Measurements from ENCODE around the gene CHST11.

CHST11 gene

GRCh38 chr12:104415342-104415980 lies 41.3 kb upstream of the CHST11 start:
- no peak overlapping the region for H3K4me2 ChIP-seq
- no peak for TF ChIP-seq Cebpa-rat (IDR thresholded peaks at IDR 0.05)
- H3K9me3 ChIP-seq (replicated peaks in 1 of 11): peaks cover 0 to 8% (median 0%) of the 10 kb centered on the region in 11 experiments; a peak in 2 of 22 replicates
- H3K4me3 ChIP-seq: no peak overlapping the region
- H3K27ac ChIP-seq: no peak overlapping the region
- no peak overlapping the region for H3K9ac ChIP-seq
- H4K20me1 ChIP-seq: no peaks in the 10 kb centered on the region
- no peaks in the 10 kb centered on the region for H3K27me3 ChIP-seq
- H3K36me3 ChIP-seq: no peaks in the 10 kb centered on the region
- H3K4me1 ChIP-seq: no peaks in the 10 kb centered on the region

GRCh38 chr12:104416136-104416535 lies 40.6 kb upstream of the CHST11 start:
- Histone ChIP-seq H3K4me3 (no peak overlapping the region), H3K36me3 (no peaks in the 10 kb centered on the region), H3K9ac (no peak overlapping the region), H4K20me1 (no peaks in the 10 kb centered on the region), H3K4me2 (no peak overlapping the region), H3K27ac (no peak overlapping the region), H3K4me1 (no peaks in the 10 kb centered on the region), H3K9me3 (replicated peaks in 1 of 11) (peaks cover 0 to 8% (median 0%) of the 10 kb centered on the region in 11 experiments; a peak in 2 of 22 replicates), H3K27me3 (no peaks in the 10 kb centered on the region)
- no peak for TF ChIP-seq Cebpa-rat (IDR thresholded peaks at IDR 0.05)

- no peaks in the 10 kb centered on the region for H3K4me1 ChIP-seq
- no peak overlapping the region for H3K9ac ChIP-seq
- H3K27ac ChIP-seq: no peak overlapping the region
- TF ChIP-seq Cebpa-rat (IDR thresholded peaks at IDR 0.05): no peak
- H3K9me3 ChIP-seq (replicated peaks in 1 of 11): peaks cover 0 to 8% (median 0%) of the 10 kb centered on the region in 11 experiments; a peak in 2 of 22 replicates
- no peaks in the 10 kb centered on the region for H4K20me1 ChIP-seq
- no peak overlapping the region for H3K4me2 ChIP-seq
- no peaks in the 10 kb centered on the region for H3K36me3 ChIP-seq
- H3K27me3 ChIP-seq: no peaks in the 10 kb centered on the region
- H3K4me3 ChIP-seq: no peak overlapping the region
Measured at GRCh38 chr12:104416585-104416984, 40.2 kb upstream of the CHST11 start.

DNA sequence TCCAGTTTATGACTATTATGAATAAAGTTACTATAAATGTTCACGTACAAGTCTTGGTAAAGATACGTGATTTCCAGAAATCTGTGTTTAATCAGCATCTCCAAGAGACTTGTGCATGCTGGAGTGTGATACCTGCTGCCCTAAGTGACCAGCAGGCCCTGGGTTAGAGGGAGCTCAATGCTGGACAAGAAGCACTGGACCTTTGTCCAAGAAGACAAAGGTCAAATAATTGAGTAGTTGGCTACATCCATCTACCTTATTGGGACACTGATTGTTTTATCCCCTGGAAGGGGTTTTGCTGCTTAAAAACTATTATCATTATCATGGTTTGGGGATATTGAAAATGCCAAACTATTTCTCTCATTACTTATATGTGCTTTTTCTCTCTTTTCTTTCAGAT lies 37.0 kb upstream of the CHST11 start:
- no peaks in the 10 kb centered on the region for H3K36me3 ChIP-seq

GRCh38 chr12:104420868-104421267 lies 35.9 kb upstream of the CHST11 start:
- Histone ChIP-seq H3K27me3 (no peaks in the 10 kb centered on the region), H3K4me1 (peaks cover 0 to 7% (median 0%) of the 10 kb centered on the region in 10 experiments; a peak in 1 of 20 replicates), H3K9ac (no peak overlapping the region), H3K27ac (no peak overlapping the region), H4K20me1 (no peaks in the 10 kb centered on the region), H3K4me3 (no peak overlapping the region), H3K36me3 (no peaks in the 10 kb centered on the region), H3K9me3 (replicated peaks in 1 of 11) (peaks cover 0 to 14% (median 0%) of the 10 kb centered on the region in 11 experiments; a peak in 9 of 22 replicates), H3K4me2 (no peak overlapping the region)
- TF ChIP-seq Cebpa-rat (IDR thresholded peaks at IDR 0.05): no peak

More for the DNA sequence above, 37.0 kb upstream of the CHST11 start:
- Histone ChIP-seq H3K9ac (no peak overlapping the region), H3K27me3 (no peaks in the 10 kb centered on the region), H3K4me1 (peaks cover 0 to 7% (median 0%) of the 10 kb centered on the region in 10 experiments; a peak in 1 of 20 replicates), H3K27ac (no peak overlapping the region), H3K4me2 (no peak overlapping the region), H3K4me3 (no peak overlapping the region), H4K20me1 (no peaks in the 10 kb centered on the region), H3K9me3 (replicated peaks in 1 of 11) (peaks cover 0 to 14% (median 0%) of the 10 kb centered on the region in 11 experiments; a peak in 9 of 22 replicates)
- TF ChIP-seq Cebpa-rat (IDR thresholded peaks at IDR 0.05): no peak

GRCh38 chr12:104421343-104421742 lies 35.4 kb upstream of the CHST11 start:
- H3K36me3 ChIP-seq: no peaks in the 10 kb centered on the region
- H3K9ac ChIP-seq: no peak overlapping the region
- no peaks in the 10 kb centered on the region for H3K27me3 ChIP-seq
- no peak overlapping the region for H3K4me2 ChIP-seq
- no peak overlapping the region for H3K4me3 ChIP-seq
- H3K9me3 ChIP-seq (replicated peaks in 1 of 11): peaks cover 0 to 14% (median 0%) of the 10 kb centered on the region in 11 experiments; a peak in 9 of 22 replicates
- TF ChIP-seq Cebpa-rat (IDR thresholded peaks at IDR 0.05): no peak
- no peak overlapping the region for H3K27ac ChIP-seq
- peaks cover 0 to 7% (median 0%) of the 10 kb centered on the region in 10 experiments; a peak in 1 of 20 replicates for H3K4me1 ChIP-seq
- no peaks in the 10 kb centered on the region for H4K20me1 ChIP-seq

GRCh38 chr12:104422441-104422840 lies 34.3 kb upstream of the CHST11 start:
- Histone ChIP-seq H3K9ac (no peak overlapping the region), H4K20me1 (no peaks in the 10 kb centered on the region), H3K36me3 (no peaks in the 10 kb centered on the region), H3K4me1 (peaks cover 0 to 7% (median 0%) of the 10 kb centered on the region in 10 experiments; a peak in 1 of 20 replicates), H3K4me3 (no peak overlapping the region), H3K4me2 (0 out of 22 replicates have a peak overlapping the region, but pooled peaks of 1 of the 11 experiments have one; percentile 19), H3K9me3 (replicated peaks in 1 of 11) (peaks cover 0 to 14% (median under 1%) of the 10 kb centered on the region in 11 experiments; a peak in 10 of 22 replicates), H3K27me3 (no peaks in the 10 kb centered on the region), H3K27ac (no peak overlapping the region)
- no peak for TF ChIP-seq Cebpa-rat (IDR thresholded peaks at IDR 0.05)

DNA sequence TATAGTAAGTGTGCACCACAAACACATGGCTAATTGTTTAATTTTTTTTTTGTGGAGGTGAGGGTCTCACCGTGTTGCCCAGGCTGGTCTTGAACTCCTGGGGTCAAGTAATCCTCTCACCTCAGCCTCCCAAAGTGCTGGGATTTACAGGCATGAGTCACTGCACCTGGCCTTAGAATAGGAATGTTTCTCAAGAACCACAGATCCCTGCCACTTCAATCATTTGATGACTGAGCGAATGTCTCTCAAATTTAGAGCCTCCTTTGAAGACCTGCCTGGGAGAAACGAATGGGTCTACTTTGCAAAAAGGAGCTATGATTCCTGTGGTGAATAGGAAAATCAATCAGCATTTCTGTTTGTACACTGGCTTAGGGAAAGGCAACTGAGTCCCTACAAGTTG lies 33.5 kb upstream of the CHST11 start:
- Histone ChIP-seq H3K9ac (no peak overlapping the region), H4K20me1 (no peaks in the 10 kb centered on the region), H3K4me2 (no peak overlapping the region), H3K4me3 (no peak overlapping the region), H3K36me3 (no peaks in the 10 kb centered on the region), H3K9me3 (replicated peaks in 1 of 11) (peaks cover 4 to 21% (median 8%) of the 10 kb centered on the region in 11 experiments; a peak in 21 of 22 replicates), H3K27me3 (no peaks in the 10 kb centered on the region), H3K4me1 (peaks cover 0 to 7% (median 0%) of the 10 kb centered on the region in 10 experiments; a peak in 1 of 20 replicates), H3K27ac (no peak overlapping the region)
- TF ChIP-seq Cebpa-rat (IDR thresholded peaks at IDR 0.05): no peak

DNA sequence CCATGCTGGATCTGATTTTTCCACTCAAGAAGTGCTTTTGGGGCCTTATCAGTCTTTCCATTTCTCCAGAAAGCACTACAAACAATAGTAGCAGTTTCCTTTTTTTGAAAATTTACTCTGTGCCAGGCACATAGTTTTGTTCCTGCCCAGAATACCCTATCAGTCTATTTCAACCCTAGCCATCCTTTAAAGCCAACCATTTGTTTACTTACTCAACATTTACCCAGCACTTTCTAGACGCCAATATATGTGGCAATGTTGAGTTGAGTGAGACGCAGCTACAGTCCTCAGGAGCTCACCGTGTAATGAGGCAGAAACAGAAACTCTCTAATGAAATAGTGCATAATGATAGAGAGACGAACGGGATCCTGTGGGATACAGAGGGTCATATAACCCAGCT lies 32.9 kb upstream of the CHST11 start:
- no peak overlapping the region for H3K4me3 ChIP-seq
- no peaks in the 10 kb centered on the region for H3K36me3 ChIP-seq
- peaks cover 0 to 7% (median 0%) of the 10 kb centered on the region in 10 experiments; a peak in 1 of 20 replicates for H3K4me1 ChIP-seq
- H3K9ac ChIP-seq: no peak overlapping the region
- H3K9me3 ChIP-seq (replicated peaks in 1 of 11): peaks cover 7 to 27% (median 14%) of the 10 kb centered on the region in 11 experiments; a peak in 21 of 22 replicates
- no peak overlapping the region for H3K27ac ChIP-seq
- no peaks in the 10 kb centered on the region for H4K20me1 ChIP-seq
- TF ChIP-seq Cebpa-rat (IDR thresholded peaks at IDR 0.05): no peak
- no peaks in the 10 kb centered on the region for H3K27me3 ChIP-seq
- H3K4me2 ChIP-seq: no peak overlapping the region
